Subcutaneous abdominal adipose tissue (tissue), 5 donors: Measurements from ENCODE around the gene PCDH18.
"Not testable (repeated sequence)": the region's sequence is repeated elsewhere in the genome, so short reads cannot be mapped to it uniquely, and the experiment has no call there.

Experiments
- H3K27ac ChIP-seq: one replicate; pipeline ENCODE4 v1.7.0; 2013; ENCODE audit warnings: low read depth, mild to moderate bottlenecking, inconsistent platforms, low read length, moderate library complexity
- H3K27me3 ChIP-seq, 5 donors: one replicate each; pipeline ENCODE4 v1.7.0; 2013; ENCODE audit warnings: low read length in 5 of 5, inconsistent platforms in 1 of 5; ENCODE audit not compliant: control insufficient read depth in 5 of 5, insufficient read depth in 4 of 5
- H3K36me3 ChIP-seq, 5 donors: one replicate each; pipeline ENCODE4 v1.7.0; 2013; ENCODE audit warnings: low read length in 5 of 5; ENCODE audit not compliant: control insufficient read depth in 5 of 5, insufficient read depth in 5 of 5
- H3K4me1 ChIP-seq, 5 donors: one replicate each; pipeline ENCODE4 v1.7.0; 2013; ENCODE audit warnings: low read length in 5 of 5, mild to moderate bottlenecking in 3 of 5, moderate library complexity in 1 of 5; ENCODE audit not compliant: control insufficient read depth in 5 of 5, insufficient read depth in 5 of 5
- H3K4me3 ChIP-seq, 5 donors: one replicate each; pipeline ENCODE4 v1.7.0; 2013; ENCODE audit warnings: low read length in 5 of 5, low read depth in 1 of 5
- H3K9ac ChIP-seq, 5 donors: one replicate each; pipeline ENCODE4 v1.7.0; 2013; ENCODE audit warnings: low read length in 5 of 5, mild to moderate bottlenecking in 4 of 5, moderate library complexity in 3 of 5
- H3K9me3 ChIP-seq, 5 donors: one replicate each; pipeline ENCODE4 v1.7.0; 2013; ENCODE audit warnings: low read length in 5 of 5; ENCODE audit not compliant: control insufficient read depth in 5 of 5
- donor health status: healthy.
- donor health status: healthy.
- donor health status: healthy.
- donor health status: healthy.
- donor health status: healthy.

PCDH18 gene

GRCh38 chr4:137541876-137542646 lies 9.8 kb upstream of the PCDH18 start:
- Histone ChIP-seq H3K27me3 (no peaks in the 10 kb centered on the region), H3K27ac (peak overlapping the region; percentile 63), H3K9ac (peak overlapping the region in 2 of 5 donors; percentile 72 to 76), H3K4me3 (peak overlapping the region; percentile 44 to 68 (median 64)), H3K4me1 (peaks cover 0 to 30% (median 11%) of the 10 kb centered on the region in 5 donors), H3K36me3 (no peaks in the 10 kb centered on the region), H3K9me3 (peaks cover 0 to 6% (median 0%) of the 10 kb centered on the region in 5 donors)

DNA sequence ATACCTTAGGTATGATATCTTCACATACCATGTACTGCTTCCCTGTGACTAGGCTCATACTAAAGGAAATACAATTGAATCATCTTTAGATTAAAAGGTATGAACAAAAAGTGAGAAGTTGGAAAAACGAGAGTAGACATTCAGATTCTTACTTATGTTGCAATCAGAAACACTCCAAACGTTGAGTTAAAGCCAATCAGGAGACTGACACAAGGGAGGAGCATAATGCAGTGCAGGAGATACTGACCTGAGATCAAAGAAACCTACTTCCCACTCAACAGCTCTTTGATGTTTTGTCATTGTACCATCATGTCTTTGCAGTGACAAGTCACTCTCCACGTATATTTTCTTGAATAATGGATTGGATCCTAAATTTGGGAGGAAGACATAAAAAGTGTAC lies 8.9 kb upstream of the PCDH18 start:
- peaks cover 0 to 30% (median 11%) of the 10 kb centered on the region in 5 donors for H3K4me1 ChIP-seq
- no peaks in the 10 kb centered on the region for H3K27me3 ChIP-seq
- no peaks in the 10 kb centered on the region for H3K36me3 ChIP-seq
- peak overlapping the region in 3 of 5 donors; percentile 5 to 66 (median 64) for H3K4me3 ChIP-seq
- H3K9me3 ChIP-seq, result peaks cover 0 to 6% (median 0%) of the 10 kb centered on the region in 5 donors
- peak overlapping the region; percentile 63 for H3K27ac ChIP-seq
- no peak overlapping the region for H3K9ac ChIP-seq

DNA sequence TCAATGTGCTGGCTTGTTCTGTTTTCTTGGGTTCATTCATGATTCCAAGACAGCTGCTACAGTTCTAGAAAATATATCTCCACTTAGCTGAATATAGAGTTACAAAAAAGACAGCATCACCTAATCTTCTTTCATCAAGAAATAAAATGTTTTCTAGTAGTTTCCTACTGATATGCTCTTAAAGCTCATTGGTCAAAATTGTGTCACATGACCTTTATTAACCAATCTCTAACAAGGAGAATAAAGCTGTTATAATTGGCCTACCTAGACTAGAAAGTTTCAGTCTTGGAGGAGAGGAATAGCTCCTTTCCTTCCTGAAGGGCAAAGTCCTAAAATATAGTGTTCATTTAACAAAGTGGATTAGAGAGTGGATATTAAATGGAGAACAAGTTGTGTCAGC lies 8.1 kb upstream of the PCDH18 start:
- Histone ChIP-seq H3K9ac (no peak overlapping the region), H3K4me1 (peaks cover 0 to 24% (median 10%) of the 10 kb centered on the region in 5 donors), H3K36me3 (no peaks in the 10 kb centered on the region), H3K27ac (no peak overlapping the region), H3K27me3 (no peaks in the 10 kb centered on the region), H3K9me3 (peaks cover 0 to 6% (median 0%) of the 10 kb centered on the region in 5 donors), H3K4me3 (no peak overlapping the region)

DNA sequence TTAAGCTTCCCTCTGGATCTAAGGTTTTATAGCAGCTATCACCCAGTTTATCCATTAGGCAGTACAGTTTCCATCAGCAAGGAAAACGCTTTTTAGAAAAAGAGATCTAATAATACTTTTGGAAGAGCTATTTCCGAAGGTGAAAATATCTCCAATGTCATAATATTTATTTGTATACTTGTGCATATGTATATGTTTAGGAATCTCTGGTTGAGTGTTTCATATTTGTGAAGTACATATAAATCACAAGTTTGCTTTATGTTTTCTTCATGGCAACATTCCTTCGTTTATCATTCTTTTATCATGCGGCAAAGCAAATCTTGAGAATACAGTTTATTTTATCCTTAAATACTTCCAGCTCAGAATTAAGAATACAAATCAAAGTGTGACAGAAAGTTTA lies 6.2 kb upstream of the PCDH18 start:
- Histone ChIP-seq H3K27me3 (no peaks in the 10 kb centered on the region), H3K4me1 (peaks cover 0 to 27% (median 13%) of the 10 kb centered on the region in 5 donors), H3K9me3 (peaks cover 0 to 6% (median 0%) of the 10 kb centered on the region in 5 donors), H3K9ac (no peak overlapping the region), H3K36me3 (no peaks in the 10 kb centered on the region), H3K27ac (no peak overlapping the region), H3K4me3 (no peak overlapping the region)

DNA sequence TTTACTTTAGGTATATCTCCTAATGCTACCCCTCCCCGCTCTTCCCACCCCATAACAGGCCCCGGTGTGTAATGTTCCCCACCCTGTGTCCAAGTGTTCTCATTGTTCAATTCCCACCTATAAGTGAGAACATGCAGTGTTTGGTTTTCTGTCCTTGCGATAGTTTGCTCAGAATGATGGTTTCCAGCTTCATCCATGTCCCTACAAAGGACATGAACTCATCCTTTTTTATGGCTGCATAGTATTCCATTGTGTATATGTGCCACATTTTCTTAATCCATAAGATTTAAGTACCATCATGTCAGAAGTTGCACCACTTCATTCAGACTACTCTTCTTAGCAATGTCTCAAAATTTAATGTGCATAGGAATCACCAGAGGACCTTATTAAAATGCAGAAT lies 5.5 kb upstream of the PCDH18 start:
- not testable (repeated sequence) for H3K36me3 ChIP-seq, H3K27me3 ChIP-seq, H3K9ac ChIP-seq, H3K9me3 ChIP-seq, H3K4me3 ChIP-seq, H3K27ac ChIP-seq
- peaks cover 0 to 26% (median 15%) of the 10 kb centered on the region in 5 donors for H3K4me1 ChIP-seq

- Histone ChIP-seq H3K4me3 (no peak overlapping the region), H3K9ac (no peak overlapping the region), H3K9me3 (peaks cover 0 to 6% (median 0%) of the 10 kb centered on the region in 5 donors), H3K4me1 (peaks cover 0 to 26% (median 14%) of the 10 kb centered on the region in 5 donors), H3K27me3 (no peaks in the 10 kb centered on the region), H3K36me3 (no peaks in the 10 kb centered on the region), H3K27ac (no peak overlapping the region)
Observed at GRCh38 chr4:137536789-137537561, 4.7 kb upstream of the PCDH18 start.

- Histone ChIP-seq H3K9me3 (peaks cover 0 to 6% (median 0%) of the 10 kb centered on the region in 5 donors), H3K27ac (no peak overlapping the region), H3K27me3 (no peaks in the 10 kb centered on the region), H3K9ac (no peak overlapping the region), H3K36me3 (no peaks in the 10 kb centered on the region), H3K4me3 (no peak overlapping the region), H3K4me1 (peaks cover 0 to 29% (median 15%) of the 10 kb centered on the region in 5 donors)
Observed at GRCh38 chr4:137535718-137536117, 3.4 kb upstream of the PCDH18 start.

- peak overlapping the region in 2 of 5 donors; percentile 94 to 99 for H3K4me3 ChIP-seq
- H3K4me1 ChIP-seq, result peaks cover 0 to 40% (median 26%) of the 10 kb centered on the region in 5 donors
- no peaks in the 10 kb centered on the region for H3K27me3 ChIP-seq
- H3K9me3 ChIP-seq, result peaks cover 0 to 6% (median 0%) of the 10 kb centered on the region in 5 donors
- peaks cover 0 to 5% (median 0%) of the 10 kb centered on the region in 5 donors for H3K36me3 ChIP-seq
- H3K9ac ChIP-seq, result peak overlapping the region in 1 of 5 donors; percentile 44
- H3K27ac ChIP-seq, result peak overlapping the region; percentile 96
Observed at GRCh38 chr4:137534516-137534915, 2.2 kb upstream of the PCDH18 start.

DNA sequence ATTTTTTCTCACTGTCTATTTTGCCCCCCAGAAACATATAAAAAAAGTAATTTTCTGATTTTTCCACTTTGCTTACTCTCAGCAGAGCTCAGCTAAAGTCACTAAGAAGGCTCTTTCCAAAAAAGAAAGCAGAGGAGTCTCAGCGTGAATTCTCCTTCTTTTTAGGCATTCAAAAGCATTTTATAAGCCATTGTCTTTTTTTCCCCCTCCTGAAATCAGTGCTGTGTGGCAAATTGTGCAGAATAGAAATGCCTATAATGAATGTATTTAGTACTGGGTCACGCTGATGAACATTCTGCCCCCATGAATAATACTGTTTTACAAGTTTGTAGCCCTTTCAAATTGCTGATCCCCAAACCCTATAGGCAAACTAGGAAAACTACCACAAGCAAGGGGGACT lies 1.6 kb upstream of the PCDH18 start:
- Histone ChIP-seq H3K4me3 (peak overlapping the region; percentile 79 to 99 (median 93)), H3K9me3 (peaks cover 0 to 6% (median 0%) of the 10 kb centered on the region in 5 donors), H3K4me1 (peaks cover 0 to 41% (median 32%) of the 10 kb centered on the region in 5 donors), H3K36me3 (peaks cover 0 to 6% (median 0%) of the 10 kb centered on the region in 5 donors), H3K27me3 (no peaks in the 10 kb centered on the region), H3K27ac (peak overlapping the region; percentile 96), H3K9ac (peak overlapping the region in 3 of 5 donors; percentile 11 to 73 (median 44))

GRCh38 chr4:137532869-137533236 lies 559 bp upstream of the PCDH18 start:
- Histone ChIP-seq H3K4me3 (peak overlapping the region; percentile 79 to 99 (median 93)), H3K9ac (peak overlapping the region in 4 of 5 donors; percentile 22 to 83 (median 66)), H3K27ac (peak overlapping the region; percentile 96), H3K27me3 (no peaks in the 10 kb centered on the region), H3K36me3 (peaks cover 0 to 6% (median 3%) of the 10 kb centered on the region in 5 donors), H3K4me1 (peaks cover 0 to 43% (median 32%) of the 10 kb centered on the region in 5 donors), H3K9me3 (peaks cover 0 to 6% (median 0%) of the 10 kb centered on the region in 5 donors)
